HG02840 (cell line): ENCODE results near the gene DHRS4L2.
A peak's percentile ranks its signal among the peaks of the same experiment; 100 is the strongest.
"Not testable (repeated sequence)": the region's sequence is repeated elsewhere in the genome, so short reads cannot be mapped to it uniquely, and the experiment has no call there.

Experiments used
- ATAC-seq: cut with Tn5 transposase; IDR thresholded peaks from one replicate; pipeline ENCODE4 v1.9.1; 2021; ENCODE audit warnings: mild to moderate bottlenecking, moderate library complexity, moderate number of reproducible peaks; ENCODE audit not compliant: unreplicated experiment, low FRiP score

Gene DHRS4L2

DNA sequence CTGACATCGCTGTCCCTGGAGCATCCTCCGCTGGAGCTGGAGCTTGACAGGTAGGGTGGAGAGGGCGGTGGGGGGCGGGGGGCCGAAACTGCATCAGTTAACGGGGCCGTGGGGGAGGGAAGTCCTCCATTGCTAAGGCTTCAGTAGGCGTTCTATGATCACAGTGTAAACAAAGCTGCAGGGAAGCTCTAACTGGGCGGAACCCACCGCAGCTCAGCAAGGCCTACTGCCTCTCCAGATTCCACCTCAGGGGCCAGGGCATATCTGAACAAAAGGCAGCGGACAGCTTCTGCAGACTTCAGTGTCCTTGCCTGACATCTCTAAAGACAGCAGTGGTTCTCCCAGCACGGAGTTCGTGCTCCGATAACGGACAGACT is 18.5 kb upstream of the DHRS4L2 start:
- ATAC-seq: not testable (repeated sequence)

DNA sequence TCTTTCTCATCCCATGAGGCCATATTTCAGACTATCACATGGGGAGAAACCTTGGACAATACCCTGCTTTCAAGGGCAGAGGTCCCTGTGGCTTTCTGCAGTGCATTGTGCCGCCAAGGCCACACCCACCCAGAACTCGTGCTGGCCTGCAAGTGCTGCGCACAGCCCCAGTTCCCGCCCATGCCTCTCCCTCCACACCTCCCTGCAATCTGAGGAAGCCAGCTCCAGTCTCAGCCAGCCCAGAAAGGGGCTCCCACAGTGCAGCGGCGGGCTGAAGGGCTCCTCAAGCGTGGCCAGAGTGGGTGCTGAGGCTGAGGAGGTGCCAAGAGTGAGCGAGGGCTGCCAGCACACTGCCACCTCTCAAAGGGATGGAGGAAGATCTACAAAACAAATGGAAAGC is 15.6 kb upstream of the DHRS4L2 start:
- not testable (repeated sequence) for ATAC-seq

DNA sequence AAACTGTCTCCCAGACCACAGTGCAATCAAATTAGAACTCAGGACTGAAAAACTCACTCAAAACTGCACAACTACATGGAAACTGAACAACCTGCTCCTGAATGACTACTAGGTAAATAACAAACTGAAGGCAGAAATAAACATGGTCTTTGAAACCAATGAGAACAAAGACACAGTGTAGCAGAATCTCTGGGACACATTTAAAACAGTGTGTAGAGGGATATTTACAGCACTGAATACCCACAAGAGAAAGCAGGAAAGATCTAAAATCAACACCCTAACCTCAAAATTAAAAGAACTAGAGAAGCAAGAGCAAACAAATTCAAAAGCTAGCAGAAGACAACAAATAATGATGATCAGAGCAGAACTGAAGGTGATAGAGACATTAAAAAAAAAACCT is 14.7 kb upstream of the DHRS4L2 start:
- ATAC-seq: not testable (repeated sequence)

DNA sequence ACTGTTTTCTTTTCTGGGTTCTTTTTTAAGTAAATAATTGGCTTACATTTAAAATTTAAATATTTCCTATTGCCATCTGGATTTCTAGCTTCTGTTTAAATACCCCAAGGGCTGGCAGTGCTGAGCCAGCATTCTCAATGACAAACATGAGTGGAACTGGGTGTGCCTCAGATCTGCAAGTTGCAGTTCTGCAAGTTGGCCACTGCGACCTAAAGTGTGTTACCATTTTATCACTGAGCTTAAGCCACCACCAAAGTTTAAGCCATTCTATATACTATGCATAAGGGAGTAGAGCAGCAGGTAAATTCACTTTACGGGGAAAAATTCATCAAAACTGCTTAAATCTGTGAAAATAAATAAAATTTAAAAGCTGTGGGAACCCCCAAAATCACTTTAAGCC is 11.5 kb upstream of the DHRS4L2 start:
- not testable (repeated sequence) for ATAC-seq

DNA sequence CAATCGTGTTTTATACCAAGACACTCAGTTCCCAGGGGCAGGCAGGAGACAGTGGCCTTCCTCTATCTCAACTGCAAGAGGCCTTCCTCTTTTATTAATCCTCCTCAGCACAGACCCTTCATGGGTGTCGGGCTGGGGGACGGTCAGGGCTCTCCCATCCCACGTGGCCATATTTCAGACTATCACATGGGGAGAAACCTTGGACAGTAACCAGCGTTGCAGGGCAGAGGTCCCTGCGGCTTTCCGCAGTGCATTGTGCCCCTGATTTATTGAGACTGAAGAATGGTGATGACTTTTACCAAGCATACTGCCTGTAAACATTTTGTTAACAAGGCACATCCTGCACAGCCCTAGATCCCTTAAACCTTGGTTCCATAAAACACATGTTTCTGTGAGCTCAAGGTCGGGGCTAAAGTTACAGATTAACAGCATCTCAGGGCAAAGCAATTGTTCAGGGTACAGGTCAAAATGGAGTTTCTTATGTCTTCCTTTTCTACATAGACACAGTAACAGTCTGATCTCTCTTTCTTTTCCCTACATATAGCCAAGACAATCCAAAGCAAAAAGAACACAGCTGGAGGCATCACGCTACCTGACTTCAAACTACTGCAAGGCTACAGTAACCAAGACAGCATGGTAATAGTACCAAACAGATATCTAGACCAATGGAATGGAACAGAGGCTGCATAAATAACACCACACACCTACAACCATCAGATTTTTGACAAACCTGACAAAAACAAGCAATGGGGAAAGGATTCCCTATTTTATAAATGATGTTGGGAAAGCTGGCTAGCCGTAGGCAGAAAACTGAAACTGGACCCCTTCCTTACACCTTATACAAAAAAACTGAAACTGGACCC is 6.5 kb upstream of the DHRS4L2 start:
- ATAC-seq: not testable (repeated sequence)

DNA sequence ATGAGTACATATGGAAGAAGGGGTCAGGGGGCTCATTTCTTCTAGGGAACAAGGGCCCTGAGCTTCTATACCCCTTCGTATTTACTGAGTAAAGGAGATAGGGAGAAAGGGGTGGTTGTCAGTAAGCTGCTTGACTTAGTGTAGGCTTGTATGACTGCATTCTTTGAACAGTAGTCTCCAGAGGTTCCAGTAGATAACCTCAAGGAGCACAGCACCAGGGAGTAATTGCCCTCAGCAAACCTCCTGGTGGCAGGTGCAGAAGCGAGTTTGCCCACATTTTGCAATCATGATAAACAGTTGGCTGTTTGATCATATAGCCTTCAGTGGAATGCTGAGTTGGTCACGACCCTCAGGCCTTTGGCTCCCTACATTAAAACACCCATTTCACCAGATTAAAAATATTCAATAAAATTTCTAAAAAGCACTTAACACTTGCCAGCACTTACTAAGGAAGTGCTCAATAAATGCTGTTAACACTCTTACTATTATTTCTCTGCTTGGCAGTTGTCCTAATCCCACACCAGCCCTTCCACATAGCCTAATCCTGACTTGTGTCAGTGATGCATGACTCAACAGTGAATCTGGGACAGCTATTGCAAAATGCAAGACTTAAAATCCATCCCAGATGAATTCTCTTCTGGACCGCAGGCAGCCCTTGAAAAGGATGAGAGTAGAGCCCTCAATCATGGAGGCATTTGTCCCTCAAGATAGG is 3.7 kb upstream of the DHRS4L2 start:
- ATAC-seq: no peak

DNA sequence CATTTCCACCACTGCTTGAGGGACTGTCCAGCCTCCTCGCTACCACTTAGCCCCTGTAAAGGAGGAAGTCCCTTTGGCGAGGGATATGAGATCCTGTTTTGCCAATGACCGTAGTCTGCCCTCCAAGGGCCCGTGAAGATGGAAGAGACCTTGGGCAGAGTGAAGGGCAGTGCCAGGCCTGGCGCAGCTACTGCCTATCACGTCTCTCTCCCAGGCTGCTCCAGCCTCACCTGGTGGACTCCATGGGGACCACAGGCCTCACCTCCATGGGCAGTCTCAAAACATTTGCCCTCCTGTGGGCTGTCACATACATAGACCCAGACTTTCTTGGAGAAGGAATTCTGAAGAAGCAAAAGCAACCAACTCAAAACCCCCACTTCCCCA is 514 bp upstream of the DHRS4L2 start:
- peak; percentile 21 for ATAC-seq

DNA sequence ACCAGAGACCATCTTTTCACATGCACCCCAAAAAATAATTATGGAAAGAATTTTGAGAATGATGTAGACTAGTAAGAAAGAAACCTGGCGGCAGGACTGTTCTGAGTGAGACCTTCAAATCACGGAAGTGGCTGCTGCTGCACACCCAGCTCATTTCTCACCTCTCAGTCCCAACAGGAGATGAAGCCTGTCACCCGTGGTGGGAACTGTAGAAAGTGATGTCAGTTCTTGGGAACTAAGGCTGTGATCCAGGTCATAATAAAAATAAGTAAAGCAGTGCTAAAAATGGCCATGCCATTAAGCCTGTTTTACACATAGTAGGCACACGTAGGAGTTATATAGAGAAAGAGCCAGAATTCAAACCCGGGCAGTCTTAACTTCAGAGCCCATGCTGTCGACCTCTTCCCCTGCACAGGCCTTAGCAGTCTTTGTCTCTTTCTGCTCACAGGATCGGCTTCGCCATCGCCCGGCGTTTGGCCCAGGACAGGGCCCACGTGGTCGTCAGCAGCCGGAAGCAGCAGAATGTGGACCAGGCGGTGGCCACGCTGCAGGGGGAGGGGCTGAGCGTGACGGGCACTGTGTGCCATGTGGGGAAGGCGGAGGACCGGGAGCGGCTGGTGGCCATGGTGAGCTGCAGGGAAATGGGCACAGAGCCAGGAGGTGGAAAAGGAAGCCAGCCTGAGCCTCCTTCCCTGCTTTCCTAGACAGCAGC is 1.2 kb downstream of the DHRS4L2 start:
- not testable (repeated sequence) for ATAC-seq

DNA sequence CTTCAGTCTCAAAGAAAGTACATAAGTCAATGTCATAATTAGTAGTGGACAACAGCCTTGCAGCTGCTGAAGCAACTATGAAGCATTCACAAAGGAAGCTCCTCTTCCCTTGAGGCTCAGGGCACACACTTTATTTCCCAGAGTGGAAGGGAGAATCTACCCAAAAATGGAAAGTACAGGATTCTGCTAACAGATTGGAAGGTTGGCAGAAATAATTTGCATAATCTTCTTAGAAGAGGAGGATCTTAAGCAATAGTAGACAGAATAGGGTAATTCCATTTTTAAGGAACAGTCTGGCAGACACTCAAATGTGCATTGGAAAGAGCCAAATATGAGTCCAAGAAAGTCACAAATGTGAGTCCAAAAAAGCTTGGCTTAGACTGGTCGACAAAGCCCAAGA is 2.2 kb downstream of the DHRS4L2 start:
- not testable (repeated sequence) for ATAC-seq

DNA sequence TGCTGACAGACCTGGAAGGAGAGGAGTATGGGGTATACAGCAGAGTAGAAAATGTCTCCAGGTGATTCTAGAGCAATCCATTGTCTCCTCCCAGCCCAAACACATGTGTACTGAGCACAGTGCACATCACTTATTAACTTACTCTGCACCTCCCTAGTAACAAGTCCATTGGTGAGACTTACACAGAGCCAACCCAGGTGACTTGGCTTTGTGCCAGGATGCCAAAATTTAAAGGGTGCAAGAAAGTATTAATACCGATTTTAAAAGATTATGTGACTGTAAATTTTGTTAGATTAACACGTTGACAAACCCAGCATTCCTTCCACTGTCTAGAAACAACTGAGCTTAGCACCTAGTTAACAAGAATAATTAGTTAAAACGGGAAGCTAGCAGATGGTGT is 4.3 kb downstream of the DHRS4L2 start:
- ATAC-seq: not testable (repeated sequence)

DNA sequence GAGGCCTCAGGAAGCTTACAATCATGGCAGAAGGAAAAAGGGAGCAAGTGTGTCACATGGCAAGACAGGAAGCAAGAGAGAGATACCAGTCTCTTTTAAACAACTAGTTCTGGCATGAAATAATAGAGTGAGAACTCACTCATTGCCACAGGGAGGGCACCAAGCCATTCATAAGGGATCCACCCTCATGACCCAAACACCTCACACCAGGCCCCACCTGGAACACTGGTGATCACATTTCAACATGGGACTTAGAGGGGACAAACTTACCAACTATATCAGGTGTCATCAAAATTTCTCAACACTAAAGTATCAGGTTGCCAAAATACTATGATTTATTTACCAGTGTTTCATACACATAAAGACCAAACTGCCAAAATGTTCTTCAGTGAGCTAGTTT is 7.3 kb downstream of the DHRS4L2 start:
- ATAC-seq: not testable (repeated sequence)

DNA sequence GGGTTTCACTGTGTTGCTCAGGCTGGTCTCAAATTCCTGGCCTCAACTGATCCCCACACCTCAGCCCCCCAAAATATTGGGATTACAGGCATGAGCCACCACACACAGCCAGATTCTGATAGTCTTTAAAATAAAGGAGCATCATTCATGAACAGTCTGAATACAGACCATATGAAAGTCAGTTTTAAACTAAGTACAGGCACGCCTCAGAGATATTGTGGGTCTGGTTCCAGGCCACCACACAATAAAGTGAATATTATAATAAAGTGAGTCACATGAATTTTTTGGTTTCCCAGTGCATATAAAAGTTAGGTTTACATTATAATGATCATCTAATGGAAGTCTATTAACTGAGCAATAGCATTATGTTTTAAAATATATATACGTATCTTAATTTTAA is 8.1 kb downstream of the DHRS4L2 start:
- not testable (repeated sequence) for ATAC-seq

DNA sequence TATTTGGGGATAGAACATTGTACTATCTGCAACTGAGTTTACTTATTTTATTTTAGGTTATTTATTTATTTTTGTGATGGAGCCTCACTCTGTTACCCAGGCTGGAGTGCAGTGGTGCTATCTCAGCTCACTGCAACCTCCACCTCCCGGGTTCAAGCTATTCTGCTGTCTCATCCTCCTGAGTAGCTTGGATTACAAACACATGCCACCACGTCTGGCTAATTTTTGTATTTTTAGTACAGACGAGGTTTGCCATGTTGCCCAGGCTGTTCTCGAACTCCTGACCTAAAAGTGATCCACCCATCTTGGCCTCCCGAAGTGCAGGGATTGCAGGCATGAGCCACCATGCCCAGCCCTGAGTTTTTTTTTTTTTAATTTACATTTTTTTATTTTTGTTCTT is 10.9 kb downstream of the DHRS4L2 start:
- not testable (repeated sequence) for ATAC-seq

DNA sequence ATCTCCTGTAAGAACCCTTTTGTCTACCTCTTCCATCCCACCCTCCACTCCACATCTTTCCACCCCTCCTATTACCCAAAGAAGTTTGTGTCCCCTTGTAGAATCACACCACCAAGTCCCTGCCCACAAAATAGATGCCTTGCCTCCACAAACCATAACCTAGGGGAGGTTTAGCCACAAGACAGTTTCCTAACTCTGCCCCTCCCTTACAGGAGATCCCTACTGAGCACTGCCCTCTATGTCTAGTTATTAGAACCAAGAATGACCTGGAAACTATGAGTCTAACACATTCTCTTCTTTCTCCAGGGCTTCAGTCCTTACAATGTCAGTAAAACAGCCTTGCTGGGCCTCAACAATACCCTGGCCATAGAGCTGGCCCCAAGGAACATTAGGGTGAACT is 12.3 kb downstream of the DHRS4L2 start:
- not testable (repeated sequence) for ATAC-seq

DNA sequence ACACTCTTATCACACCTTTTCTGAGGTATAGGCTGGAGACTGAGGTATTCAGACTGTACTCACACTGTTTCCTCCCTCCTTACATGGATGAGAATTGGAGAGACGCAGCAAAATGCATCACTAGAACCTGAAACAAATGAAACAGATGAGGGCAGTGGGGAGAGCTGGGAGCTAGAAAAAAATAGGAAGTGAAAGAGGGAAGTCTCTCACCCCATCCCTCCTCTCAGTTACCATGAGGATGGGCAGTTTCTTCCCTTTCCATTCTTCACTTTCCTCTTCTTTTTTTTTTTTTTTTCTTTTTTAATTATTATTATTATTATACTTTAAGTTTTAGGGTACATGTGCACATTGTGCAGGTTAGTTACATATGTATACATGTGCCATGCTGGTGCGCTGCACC is 12.9 kb downstream of the DHRS4L2 start:
- ATAC-seq: not testable (repeated sequence)

DNA sequence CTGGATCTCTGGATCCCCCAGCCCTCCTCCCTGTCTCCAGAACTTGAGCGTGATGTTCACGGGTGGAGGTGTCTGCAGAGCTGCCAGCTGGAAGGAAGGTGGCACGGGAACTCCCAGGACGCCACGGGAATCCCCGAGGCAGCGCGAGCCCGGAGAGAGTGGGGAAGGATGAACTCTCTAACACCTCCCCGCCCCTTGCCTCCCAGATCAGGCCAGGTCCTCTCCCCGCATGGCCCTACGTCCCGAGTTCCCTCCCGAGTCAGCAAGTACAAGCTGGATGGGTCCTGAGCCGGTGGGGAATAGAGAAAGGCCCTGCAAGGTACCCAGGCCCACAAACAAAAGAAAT is 17.7 kb downstream of the DHRS4L2 start:
- peak; percentile 17 for ATAC-seq

DNA sequence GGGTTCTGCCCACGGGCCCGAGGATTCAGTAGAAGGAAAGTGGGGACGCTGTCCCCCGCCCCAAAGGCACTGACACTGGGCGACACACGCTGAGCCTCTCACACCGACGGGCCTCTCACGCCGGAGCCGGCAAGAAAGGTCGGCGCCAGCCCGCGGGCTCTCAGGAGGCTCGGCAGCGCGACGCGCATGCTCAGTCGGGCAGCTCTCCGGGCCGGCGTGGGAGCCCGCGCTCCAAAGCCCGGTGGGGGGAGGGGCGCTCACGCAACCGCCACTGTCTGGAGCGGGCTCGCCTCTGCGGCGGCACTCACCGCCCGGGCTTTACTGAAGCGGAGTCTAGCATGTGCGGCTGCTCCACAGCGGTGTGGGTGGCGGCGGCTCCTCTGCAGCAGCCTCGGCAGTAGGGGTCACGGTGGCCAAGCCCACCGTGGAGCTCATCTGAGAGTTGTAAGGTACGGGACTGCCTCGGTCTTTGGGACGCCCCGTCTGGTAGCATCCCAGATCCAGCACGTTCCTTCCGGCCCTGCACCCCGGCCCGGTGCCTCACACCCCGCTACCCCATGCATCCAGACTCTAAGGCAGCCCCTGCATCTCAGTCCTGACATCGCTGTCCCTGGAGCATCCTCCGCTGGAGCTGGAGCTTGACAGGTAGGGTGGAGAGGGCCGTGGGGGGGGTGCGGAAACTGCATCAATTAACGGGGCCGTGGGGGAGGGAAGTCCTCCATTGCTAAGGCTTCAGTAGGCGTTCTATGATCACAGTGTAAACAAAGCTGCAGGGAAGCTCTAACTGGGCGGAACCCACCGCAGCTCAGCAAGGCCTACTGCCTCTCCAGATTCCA is 18.3 kb downstream of the DHRS4L2 start:
- peak; percentile 74 for ATAC-seq

DNA sequence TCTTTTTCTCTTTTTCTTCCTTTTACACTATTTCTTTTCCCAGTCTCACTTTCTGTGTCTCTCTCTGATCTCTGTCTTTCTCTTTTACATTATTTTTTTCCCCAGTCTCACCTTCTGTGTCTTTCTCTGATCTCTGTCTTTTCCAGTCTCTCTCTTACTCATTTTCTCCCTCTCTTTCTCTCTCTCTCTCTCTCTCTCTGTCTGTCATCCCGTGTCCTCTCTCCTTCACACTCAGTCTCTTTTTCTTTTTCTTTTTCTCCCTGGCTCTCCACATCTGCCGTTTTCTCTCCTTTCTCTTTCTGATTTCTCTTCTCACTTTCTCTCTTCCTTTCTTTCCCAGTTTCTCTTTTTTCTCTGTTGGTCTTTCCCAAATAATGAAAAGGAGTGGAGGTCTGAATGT is 22.3 kb downstream of the DHRS4L2 start:
- no peak for ATAC-seq

DNA sequence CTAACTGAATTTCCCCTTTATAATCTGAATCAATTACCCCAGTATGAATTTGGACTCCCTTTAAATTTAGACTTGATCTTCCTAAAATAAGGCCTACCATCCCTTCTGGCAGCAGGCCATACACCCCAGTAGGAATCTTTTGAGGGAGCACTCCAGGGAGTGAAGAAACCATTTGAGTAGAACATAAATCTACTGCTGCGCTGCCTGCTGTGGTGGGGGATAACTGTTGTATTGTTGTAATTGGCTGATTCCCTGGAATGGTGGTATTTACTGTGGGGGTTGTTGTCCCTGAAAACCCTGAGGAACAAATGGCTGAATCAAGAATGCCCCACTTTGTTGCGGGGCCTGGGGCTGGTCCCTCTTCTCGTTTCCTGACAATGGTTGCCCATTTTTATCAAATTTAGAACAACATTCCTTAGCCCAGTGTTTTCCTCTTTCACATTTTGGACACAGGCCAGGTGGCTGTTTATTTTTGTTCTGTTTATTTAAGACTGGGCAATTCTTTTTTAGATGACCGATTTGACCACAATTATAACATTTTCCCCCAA is 24.1 kb downstream of the DHRS4L2 start:
- ATAC-seq: not testable (repeated sequence)
